PC-3 (cell line): ENCODE measurements around the gene SAA4. TPM values are rescaled to one million over a fixed set of nuclear protein-coding genes. Genes with fewer than 3 reads are reported as not detected.
"Not testable (repeated sequence)": the region's sequence is repeated elsewhere in the genome, so short reads cannot be mapped to it uniquely, and the experiment has no call there.

Experiments
- ATAC-seq: fragments of 200-7000 bp; cut with Tn5 transposase; 2 replicates; pipeline ENCODE4 v1.9.1; 2020; ENCODE audit warnings: mild to moderate bottlenecking, moderate library complexity
- BruUV-seq: library from RNA; stranded (reverse); fragments of 400-500 nt; replicated peaks from 2 replicates; lab custom pipeline; 2021; lab: Mats Ljungman, UMichigan
- CTCF ChIA-PET: fragments of 300-600 bp; sonication (Branson Sonifier 250); formaldehyde crosslinking; loops from one replicate; lab custom pipeline; 2022; ENCODE audit warnings: antibody characterized with exemption; lab: Charles Lee
- POLR2A ChIA-PET: fragments of 300-600 bp; sonication (Branson Sonifier 250); formaldehyde crosslinking; loops from one replicate; lab custom pipeline; 2022; ENCODE audit warnings: antibody characterized with exemption; ENCODE audit not compliant: unreplicated experiment; lab: Charles Lee
- DNase-seq: peaks from one replicate; pipeline ENCODE4 v3.0.0-alpha.2; 2015
- H2AFZ ChIP-seq: fragments of 300-600 bp; sonication (generic); 2 replicates; pipeline ENCODE4 v1.6.0; 2016; ENCODE audit warnings: antibody characterized with exemption, low read length
- H3F3A ChIP-seq: fragments of 300-600 bp; sonication (generic); one replicate; pipeline ENCODE4 v1.6.0; 2017; ENCODE audit warnings: antibody characterized with exemption, low read length, control low read depth, mild to moderate bottlenecking; ENCODE audit not compliant: unreplicated experiment
- H3K27ac ChIP-seq: fragments of 300-600 bp; sonication (generic); 2 replicates; pipeline ENCODE4 v1.5.1; 2016; ENCODE audit warnings: mild to moderate bottlenecking, low read length
- H3K27me3 ChIP-seq: fragments of 300-600 bp; sonication (generic); 2 replicates; pipeline ENCODE4 v1.6.1; 2016; ENCODE audit warnings: low read length, mixed read lengths
- H3K36me3 ChIP-seq: fragments of 300-600 bp; sonication (generic); 2 replicates; pipeline ENCODE4 v1.6.1; 2016; ENCODE audit warnings: low read depth, mixed run types, low read length, mixed read lengths
- H3K4me1 ChIP-seq: fragments of 300-600 bp; sonication (generic); 2 replicates; pipeline ENCODE4 v1.5.1; 2016; ENCODE audit warnings: low read length; ENCODE audit not compliant: insufficient read depth
- H3K4me2 ChIP-seq: fragments of 300-600 bp; sonication (generic); 2 replicates; pipeline ENCODE4 v1.6.0; 2016; ENCODE audit warnings: low read length
- H3K4me3 ChIP-seq: fragments of 300-600 bp; sonication (generic); 2 replicates; pipeline ENCODE4 v1.5.1; 2016; ENCODE audit warnings: mild to moderate bottlenecking, low read length, mixed read lengths
- H3K79me2 ChIP-seq: fragments of 300-600 bp; sonication (generic); 2 replicates; pipeline ENCODE4 v1.6.1; 2017; ENCODE audit warnings: low read length, mixed read lengths
- H3K9ac ChIP-seq: fragments of 300-600 bp; sonication (generic); 2 replicates; pipeline ENCODE4 v1.6.0; 2016; ENCODE audit warnings: mild to moderate bottlenecking, low read length
- H3K9me2 ChIP-seq: fragments of 300-600 bp; sonication (generic); replicated peaks from 2 replicates; pipeline ENCODE4 v1.6.1; 2016; ENCODE audit warnings: mixed run types, low read length, mixed read lengths
- H3K9me3 ChIP-seq: fragments of 300-600 bp; sonication (generic); 2 replicates; pipeline ENCODE4 v1.6.1; 2016; ENCODE audit warnings: low read length, mixed read lengths
- H4K20me1 ChIP-seq: fragments of 300-600 bp; sonication (generic); 2 replicates; pipeline ENCODE4 v1.6.1; 2016; ENCODE audit warnings: low read length, mixed read lengths
- EZH2 ChIP-seq: fragments of 300-600 bp; sonication (generic); IDR thresholded peaks from one replicate; pipeline ENCODE4 v1.6.1; 2017; ENCODE audit warnings: antibody characterized with exemption, mild to moderate bottlenecking, low read length; ENCODE audit not compliant: unreplicated experiment
- EZH2phosphoT487 ChIP-seq: fragments of 300-600 bp; sonication (generic); IDR thresholded peaks from 2 replicates; pipeline ENCODE4 v1.6.1; 2018; ENCODE audit warnings: mild to moderate bottlenecking, antibody characterized with exemption, low read length, borderline replicate concordance
- intact Hi-C: fragments of 100-400 bp; cut with micrococcal nuclease; formaldehyde crosslinking; loops from 2 replicates; pipeline ENCODE4 v1.9.0; 2023
- total RNA-seq: library from RNA; depleted of rRNA; stranded (reverse); fragments of >200 nt; gene quantifications from 2 replicates; pipeline ENCODE4 v1.2.3, GENCODE V29; 2014
- TF ChIP-seq, protein P1 (sequence below): fragments of 300-600 bp; sonication (generic); conservative IDR thresholded peaks from 2 replicates; pipeline ENCODE4 v1.5.1; 2017; ENCODE audit warnings: antibody characterized with exemption, low read depth, mild to moderate bottlenecking, low read length

Gene SAA4
- total RNA-seq, 1 experiment from 2014 or later, result not detected

DNA sequence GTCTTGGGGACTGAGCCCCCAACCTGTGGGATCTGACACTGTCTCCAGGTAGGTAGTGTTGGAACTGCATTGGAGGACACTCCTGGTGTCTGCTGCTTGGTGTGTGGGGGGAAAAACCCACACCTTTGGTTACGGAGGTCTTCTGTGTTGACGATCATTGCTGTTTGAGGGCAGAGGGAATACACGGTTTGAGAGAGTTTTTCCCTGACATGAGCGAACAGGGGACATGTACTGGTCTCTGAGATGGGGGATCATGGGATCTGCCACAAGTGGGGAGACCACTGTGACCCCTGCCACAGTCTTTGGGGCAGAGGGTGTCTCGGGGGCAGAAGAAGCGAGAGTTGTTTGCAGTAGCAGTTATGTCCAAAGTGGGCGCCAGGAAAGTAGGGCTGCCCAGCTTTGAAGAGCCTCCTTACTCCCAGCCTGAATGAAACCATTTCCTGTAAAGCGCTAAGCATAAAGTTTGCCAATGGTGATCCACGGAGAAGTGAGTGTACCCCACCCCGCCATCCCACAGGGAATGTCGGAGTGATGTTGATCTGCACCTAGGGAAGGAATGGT is 17.3 kb upstream of the SAA4 start:
- Histone ChIP-seq H3K27me3 (peaks cover 7% of the 10 kb centered on the region), H3K4me2 (no peak overlapping the region), H3K9me3 (no peaks in the 10 kb centered on the region), H2AFZ (no peak overlapping the region), H3K9me2 (no peaks in the 10 kb centered on the region), H3K4me1 (no peaks in the 10 kb centered on the region), H3K4me3 (no peak overlapping the region), H4K20me1 (no peaks in the 10 kb centered on the region), H3K36me3 (no peaks in the 10 kb centered on the region), H3K79me2 (no peaks in the 10 kb centered on the region), H3F3A (no peaks in the 10 kb centered on the region), H3K27ac (no peak overlapping the region), H3K9ac (no peak overlapping the region)
- ChIA-PET CTCF (no interaction called here), POLR2A (no interaction called here)
- TF ChIP-seq EZH2, result no peak
- TF ChIP-seq, protein P1, sequence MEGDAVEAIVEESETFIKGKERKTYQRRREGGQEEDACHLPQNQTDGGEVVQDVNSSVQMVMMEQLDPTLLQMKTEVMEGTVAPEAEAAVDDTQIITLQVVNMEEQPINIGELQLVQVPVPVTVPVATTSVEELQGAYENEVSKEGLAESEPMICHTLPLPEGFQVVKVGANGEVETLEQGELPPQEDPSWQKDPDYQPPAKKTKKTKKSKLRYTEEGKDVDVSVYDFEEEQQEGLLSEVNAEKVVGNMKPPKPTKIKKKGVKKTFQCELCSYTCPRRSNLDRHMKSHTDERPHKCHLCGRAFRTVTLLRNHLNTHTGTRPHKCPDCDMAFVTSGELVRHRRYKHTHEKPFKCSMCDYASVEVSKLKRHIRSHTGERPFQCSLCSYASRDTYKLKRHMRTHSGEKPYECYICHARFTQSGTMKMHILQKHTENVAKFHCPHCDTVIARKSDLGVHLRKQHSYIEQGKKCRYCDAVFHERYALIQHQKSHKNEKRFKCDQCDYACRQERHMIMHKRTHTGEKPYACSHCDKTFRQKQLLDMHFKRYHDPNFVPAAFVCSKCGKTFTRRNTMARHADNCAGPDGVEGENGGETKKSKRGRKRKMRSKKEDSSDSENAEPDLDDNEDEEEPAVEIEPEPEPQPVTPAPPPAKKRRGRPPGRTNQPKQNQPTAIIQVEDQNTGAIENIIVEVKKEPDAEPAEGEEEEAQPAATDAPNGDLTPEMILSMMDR, result no peak
- TF ChIP-seq EZH2phosphoT487, result no peak
- BruUV-seq, result no TSS peak
- intact Hi-C loops, result no loop called here
- ATAC-seq, result no peak
- DNase-seq, result no peak

DNA sequence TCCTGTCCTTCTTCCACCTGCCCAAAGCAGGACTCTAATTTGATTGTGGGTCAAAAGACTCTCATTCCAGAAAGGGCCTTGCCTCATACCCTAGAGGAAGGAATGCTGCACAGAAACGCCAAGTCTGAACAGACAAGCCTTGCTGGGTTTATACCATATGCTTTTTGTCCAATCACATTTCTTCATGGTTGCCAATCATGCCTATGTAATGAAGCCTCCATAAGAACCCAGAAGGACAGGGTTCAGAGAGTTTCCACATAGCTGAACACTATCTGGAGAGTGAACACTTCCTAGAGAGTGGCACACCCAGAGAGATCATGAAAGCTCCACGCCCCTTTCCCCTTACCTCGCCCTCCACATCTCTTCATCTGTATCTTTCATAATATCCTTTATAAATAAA is 16.6 kb upstream of the SAA4 start:
- H3F3A ChIP-seq, result no peaks in the 10 kb centered on the region

DNA sequence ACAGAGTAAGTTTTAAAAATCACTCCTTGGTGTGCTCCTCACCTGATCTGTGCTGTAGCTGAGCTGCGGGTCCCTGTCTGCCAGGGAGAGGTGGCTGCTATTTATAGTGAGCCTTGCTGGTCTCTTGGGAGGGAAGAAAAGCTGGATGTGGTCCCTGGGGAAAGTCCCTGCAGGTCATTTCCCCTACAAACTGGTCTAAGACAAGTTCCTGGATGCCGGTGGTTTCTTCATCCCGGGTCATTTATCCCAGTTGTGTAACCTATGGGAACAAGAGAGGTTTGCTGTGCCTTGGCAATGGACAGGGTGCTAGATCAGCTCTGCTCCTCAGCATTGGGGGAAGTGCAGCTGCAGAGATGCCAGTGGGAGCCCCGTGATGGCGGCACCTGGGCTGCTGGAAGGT is 12.0 kb upstream of the SAA4 start, which contains the start of gene SAA2:
SAA2 (minus strand) TSS at position 108 of the 400 bp plus-strand sequence. CDS start 657 bp downstream, outside the sequence.
- Histone ChIP-seq H3K9me3 (no peaks in the 10 kb centered on the region), H3K9ac (no peak within 1 kb of the TSS), H3F3A (no peaks in the 10 kb centered on the region), H3K9me2 (no peaks in the 10 kb centered on the region), H3K4me3 (no peak within 1 kb of the TSS), H3K4me2 (no peak within 1 kb of the TSS), H3K4me1 (no peaks in the 10 kb centered on the region), H3K27me3 (no peaks in the 10 kb centered on the region), H3K27ac (no peak within 1 kb of the TSS), H3K79me2 (no peaks in the 10 kb centered on the region), H4K20me1 (no peaks in the 10 kb centered on the region), H2AFZ (no peak within 1 kb of the TSS), H3K36me3 (no peaks in the 10 kb centered on the region)
- ATAC-seq, result no peak
- no TSS peak for BruUV-seq
- CTCF ChIA-PET, result no interaction called here
- POLR2A ChIA-PET, result no interaction called here
- no peak for TF ChIP-seq EZH2
- TF ChIP-seq, protein P1, result no peak
- TF ChIP-seq EZH2phosphoT487, result no peak
- DNase-seq, result no peak
- intact Hi-C loops, result loop anchor here (10.0 kb wide), 3 partner anchors 76 to 276 kb away; partner anchors contain the start of genes GTF2H1, HPS5 and TSG101

More for the DNA sequence above, 16.6 kb upstream of the SAA4 start:
- no peaks in the 10 kb centered on the region for H3K4me1 ChIP-seq
- no peaks in the 10 kb centered on the region for H3K79me2 ChIP-seq
- H3K4me2 ChIP-seq, result no peak overlapping the region
- H3K4me3 ChIP-seq, result no peak overlapping the region
- ATAC-seq (no peak), DNase-seq (no peak)
- H4K20me1 ChIP-seq, result no peaks in the 10 kb centered on the region
- H3K27me3 ChIP-seq, result peaks cover 4% of the 10 kb centered on the region; the same call in 1 of the 2 replicates
- no peak overlapping the region for H3K9ac ChIP-seq
- ChIA-PET POLR2A (interaction anchor here (0.8 kb wide), 1 partner anchor 267 kb away, joined by 3 read pairs; no protein-coding TSS in a partner anchor), CTCF (no interaction called here)
- BruUV-seq, result no TSS peak
- intact Hi-C loops, result no loop called here
- TF ChIP-seq EZH2, result no peak
- no peak for TF ChIP-seq EZH2phosphoT487
- TF ChIP-seq, protein P1, result no peak
- no peak overlapping the region for H3K27ac ChIP-seq
- no peaks in the 10 kb centered on the region for H3K9me2 ChIP-seq
- no peaks in the 10 kb centered on the region for H3K9me3 ChIP-seq
- H2AFZ ChIP-seq, result no peak overlapping the region
- H3K36me3 ChIP-seq, result no peaks in the 10 kb centered on the region

DNA sequence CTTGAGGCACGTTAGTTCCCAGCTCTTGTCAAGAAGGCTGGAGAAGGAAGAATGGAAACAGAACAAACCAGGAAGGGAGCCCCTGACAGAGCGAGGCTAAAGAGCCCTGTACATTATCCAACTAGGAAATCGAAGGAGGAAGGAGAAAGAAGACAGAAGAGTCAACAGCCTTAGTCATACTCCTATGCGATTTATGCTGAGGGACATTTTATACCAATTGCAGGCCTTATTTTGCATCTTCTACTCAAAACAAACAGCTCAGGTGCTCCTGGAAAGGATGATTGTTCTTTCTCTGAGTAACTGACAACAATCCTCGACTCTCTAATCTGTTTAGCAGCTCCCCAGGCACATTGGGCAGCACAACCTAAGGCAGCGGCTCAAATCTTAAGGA is 10.6 kb upstream of the SAA4 start:
- H2AFZ ChIP-seq, H3K9me2 ChIP-seq, ATAC-seq, H3K27ac ChIP-seq, H3K4me2 ChIP-seq, H4K20me1 ChIP-seq, H3K9me3 ChIP-seq, DNase-seq, BruUV-seq, H3F3A ChIP-seq, CTCF ChIA-PET, H3K27me3 ChIP-seq, H3K9ac ChIP-seq, H3K4me3 ChIP-seq, H3K79me2 ChIP-seq, POLR2A ChIA-PET, H3K36me3 ChIP-seq, H3K4me1 ChIP-seq: not testable (repeated sequence)
- intact Hi-C loops, result loop anchor here (10.0 kb wide), 3 partner anchors 78 to 278 kb away; partner anchors contain the start of genes GTF2H1, HPS5 and TSG101
